ENCODE data around the gene PKIG.

- no peak for TF ChIP-seq CTCF (IDR thresholded peaks at IDR 0.05; ENCODE audit: insufficient read depth, low read length, poor library complexity, severe bottlenecking)
- no peak for TF ChIP-seq EZH2phosphoT487 (conservative IDR thresholded peaks at IDR 0.05; ENCODE audit: low read length)
Measured at GRCh38 chr20:44646023-44646640, 63.8 kb downstream of the PKIG start.
